HepG2 (cell line): ENCODE results near the gene LRRC32. TPM values are rescaled to one million over a fixed set of nuclear protein-coding genes. Genes with fewer than 3 reads are reported as not detected.

Experiments used
- ATAC-seq: fragments of 200-7000 bp; cut with Tn5 transposase; 3 replicates; pipeline ENCODE4 v1.9.1; 2020; ENCODE audit warnings: mild to moderate bottlenecking, moderate library complexity
- BruUV-seq: library from RNA; stranded (reverse); fragments of 400-500 nt; replicated peaks from 2 replicates; lab custom pipeline; 2021; lab: Mats Ljungman, UMichigan
- CTCF ChIA-PET: fragments of 300-600 bp; formaldehyde crosslinking; extraction: SDS; loops from one replicate; lab custom pipeline; 2021; ENCODE audit warnings: low total read pairs, inconsistent platforms, low intra/inter-chr PET ratio; lab: Yijun Ruan, JAX
- POLR2A ChIA-PET: fragments of 350-600 bp; sonication (Branson Sonifier 250); formaldehyde crosslinking; loops from one replicate; lab custom pipeline; 2020; ENCODE audit warnings: antibody characterized with exemption, inconsistent platforms; lab: Yijun Ruan, JAX
- DNase-seq: peaks from one replicate; pipeline ENCODE4 v3.0.0-alpha.2; 2015; ENCODE audit warnings: low spot score
- FAIRE-seq: peaks from 3 replicates; lab custom pipeline; 2011; peaks lifted over from hg19 to GRCh38; lab: Jason Lieb, UNC
- H2AFZ ChIP-seq: one replicate; pipeline ENCODE4 v1.6.1; 2011; ENCODE audit warnings: low read length, inconsistent platforms
- H3K27ac ChIP-seq: fragments of 300-600 bp; 3 replicates; pipeline ENCODE4 v1.8.0; 2011; ENCODE audit warnings: mixed run types, mild to moderate bottlenecking, mixed read lengths, low read length, inconsistent platforms; ENCODE audit not compliant: insufficient read depth; ENCODE audit errors: extremely low read length
- H3K27me3 ChIP-seq, 2 experiments: fragments of 200-600 bp in 1 of 2; 2 replicates in 1 of 2; 3 replicates in 1 of 2; pipeline versions ENCODE4 v1.6.0 to v1.8.0; 2011; ENCODE audit warnings: low read length in 2 of 2, mild to moderate bottlenecking in 2 of 2, moderate library complexity in 2 of 2, inconsistent platforms in 1 of 2; ENCODE audit not compliant: insufficient read depth in 2 of 2, control insufficient read depth in 1 of 2
- H3K36me3 ChIP-seq, 2 experiments: fragments of 200-600 bp in 1 of 2; replicated peaks in 1 of 2; 2 replicates in 1 of 2; 3 replicates in 1 of 2; pipeline versions ENCODE4 v1.5.1 to v1.8.0; 2011; ENCODE audit warnings: low read length in 2 of 2, inconsistent platforms in 1 of 2; ENCODE audit not compliant: insufficient read depth in 2 of 2, control insufficient read depth in 1 of 2
- H3K4me1 ChIP-seq: 2 replicates; pipeline ENCODE4 v1.5.1; 2012; ENCODE audit warnings: low read length, inconsistent platforms; ENCODE audit not compliant: insufficient read depth
- H3K4me2 ChIP-seq: 2 replicates; pipeline ENCODE4 v1.6.0; 2011; ENCODE audit warnings: low read depth, low read length, inconsistent platforms
- H3K4me3 ChIP-seq, 3 experiments: fragments of 200-600 bp in 1 of 3; sonication (generic), shearing (Covaris generic) in 1 of 3; replicated peaks in 1 of 3; 2 replicates each; pipeline ENCODE4 v1.5.1; 2011 to 2016; ENCODE audit warnings: low read length in 3 of 3, inconsistent platforms in 2 of 3, low read depth in 2 of 3, mild to moderate bottlenecking in 2 of 3, control low read depth in 1 of 3, mixed read lengths in 1 of 3; ENCODE audit not compliant: insufficient read depth in 1 of 3
- H3K79me2 ChIP-seq: one replicate; pipeline ENCODE4 v1.6.1; 2011; ENCODE audit warnings: low read length, inconsistent platforms; ENCODE audit not compliant: insufficient read depth
- H3K9ac ChIP-seq: 2 replicates; pipeline ENCODE4 v1.6.0; 2011; ENCODE audit warnings: mild to moderate bottlenecking, low read depth, low read length, inconsistent platforms; ENCODE audit not compliant: insufficient read depth
- H3K9me3 ChIP-seq: 2 replicates; pipeline ENCODE4 v1.5.1; 2012; ENCODE audit warnings: mild to moderate bottlenecking, low read length
- H4K20me1 ChIP-seq: 2 replicates; pipeline ENCODE4 v1.6.0; 2011; ENCODE audit warnings: inconsistent platforms, mild to moderate bottlenecking, low read length, moderate library complexity; ENCODE audit not compliant: insufficient read depth
- MXD1 ChIP-seq: sonication (generic); formaldehyde crosslinking; IDR thresholded peaks from 2 replicates; pipeline ENCODE4 v1.4.0; 2020; ENCODE audit warnings: mild to moderate bottlenecking, missing genetic modification reagents
- MZF1 ChIP-seq: sonication (generic); formaldehyde crosslinking; IDR thresholded peaks from 2 replicates; pipeline ENCODE4 v1.8.1; 2023; ENCODE audit warnings: mild to moderate bottlenecking, missing genetic modification reagents, borderline replicate concordance
- PAX8 ChIP-seq: sonication (generic); formaldehyde crosslinking; IDR thresholded peaks from 2 replicates; pipeline ENCODE4 v1.8.0; 2022; ENCODE audit warnings: mild to moderate bottlenecking, missing genetic modification reagents, borderline replicate concordance
- RARG ChIP-seq: sonication (generic); formaldehyde crosslinking; IDR thresholded peaks from 2 replicates; pipeline ENCODE4 v1.4.0; 2020; ENCODE audit warnings: low read depth, mild to moderate bottlenecking, missing genetic modification reagents
- RBFOX2 ChIP-seq: fragments of 200-400 bp; formaldehyde crosslinking; IDR thresholded peaks from 2 replicates; pipeline ENCODE4 v1.6.1; 2017; ENCODE audit warnings: low read depth, mild to moderate bottlenecking, low read length
- SCMH1 ChIP-seq: sonication (generic); formaldehyde crosslinking; IDR thresholded peaks from 2 replicates; pipeline ENCODE4 v1.9.0; 2021; ENCODE audit warnings: missing genetic modification reagents, mild to moderate bottlenecking, borderline replicate concordance
- SP140L ChIP-seq: sonication (generic); formaldehyde crosslinking; IDR thresholded peaks from 2 replicates; pipeline ENCODE4 v1.4.0; 2020; ENCODE audit warnings: missing genetic modification reagents, borderline replicate concordance
- XRCC5 ChIP-seq: fragments of 200-400 bp; formaldehyde crosslinking; optimal IDR thresholded peaks from 2 replicates; pipeline ENCODE3; 2017; ENCODE audit warnings: mild to moderate bottlenecking, low read length
- ZFP37 ChIP-seq: sonication (generic); formaldehyde crosslinking; IDR thresholded peaks from 2 replicates; pipeline ENCODE4 v1.4.0; 2020; ENCODE audit warnings: missing genetic modification reagents, borderline replicate concordance
- ZNF225 ChIP-seq: sonication (generic); formaldehyde crosslinking; IDR thresholded peaks from 2 replicates; pipeline ENCODE4 v1.4.0; 2020; ENCODE audit warnings: mild to moderate bottlenecking, missing genetic modification reagents
- ZNF552 ChIP-seq: sonication (generic); formaldehyde crosslinking; IDR thresholded peaks from 2 replicates; pipeline ENCODE4 v1.9.0; 2022; ENCODE audit warnings: missing genetic modification reagents, mild to moderate bottlenecking, borderline replicate concordance
- ZNF607 ChIP-seq: sonication (generic); formaldehyde crosslinking; IDR thresholded peaks from 2 replicates; pipeline ENCODE4 v1.5.1; 2020; ENCODE audit warnings: missing genetic modification reagents, mild to moderate bottlenecking, borderline replicate concordance
- ZNF615 ChIP-seq: sonication (generic); formaldehyde crosslinking; IDR thresholded peaks from 2 replicates; pipeline ENCODE4 v1.5.0; 2020; ENCODE audit warnings: mild to moderate bottlenecking, missing genetic modification reagents, borderline replicate concordance
- ZNF674 ChIP-seq: sonication (generic); formaldehyde crosslinking; IDR thresholded peaks from 2 replicates; pipeline ENCODE4 v1.5.0; 2020; ENCODE audit warnings: low read depth, mild to moderate bottlenecking, missing genetic modification reagents
- ZNF691 ChIP-seq: sonication (generic); formaldehyde crosslinking; IDR thresholded peaks from 2 replicates; pipeline ENCODE4 v1.4.0; 2020; ENCODE audit warnings: missing genetic modification reagents, low read depth, mild to moderate bottlenecking, borderline replicate concordance
- ZNF720 ChIP-seq: sonication (generic); formaldehyde crosslinking; IDR thresholded peaks from 2 replicates; pipeline ENCODE4 v1.4.0; 2020; ENCODE audit warnings: missing genetic modification reagents
- ZNF777 ChIP-seq: sonication (generic); formaldehyde crosslinking; IDR thresholded peaks from 2 replicates; pipeline ENCODE4 v1.4.0; 2020; ENCODE audit warnings: missing genetic modification reagents
- WGBS: methylation state at CpG from one replicate; pipeline ENCODE4 v1.1.6; 2017; ENCODE audit warnings: low lambda C conversion rate; 5-methylcytosine and 5-hydroxymethylcytosine counted together
- in situ Hi-C: cut with HindIII; loops from 2 replicates; pipeline ENCODE4 v1.10.0; 2017; ENCODE audit warnings: low pct_unique_long_range_greater_than_20kb; ENCODE audit not compliant: extremely low pct_ligation_motif_present
- intact Hi-C: fragments of 100-400 bp; cut with micrococcal nuclease; formaldehyde crosslinking; loops from one replicate; pipeline ENCODE4 v1.10.0; 2022; ENCODE audit not compliant: unreplicated experiment
- polyA plus RNA-seq, 8 experiments: library from polyadenylated mRNA; depleted of rRNA in 3 of 8; stranded (reverse) in 7 of 8; unstranded in 1 of 8; fragments of >200 nt; fragmentation: Illumina TruSeq in 4 of 8; extraction: Trizol in 4 of 8; gene quantifications; 2 replicates each; pipeline versions ENCODE4 v1.2.1 to v1.2.3, GENCODE V29; 2011 to 2016; ENCODE audit warnings: low read depth in 4 of 8, missing spikeins in 1 of 8, mixed read lengths in 1 of 8; ENCODE audit not compliant: insufficient read depth in 1 of 8
- total RNA-seq, 5 experiments: library from RNA; depleted of rRNA; stranded (reverse); fragments of >200 nt; fragmentation: Illumina TruSeq; extraction: Trizol; gene quantifications; 2 replicates each; pipeline ENCODE4 v1.2.3, GENCODE V29; 2016; ENCODE audit warnings: low read depth in 1 of 5

Gene LRRC32
- total and polyA plus RNA-seq, 2 of the 13 experiments (the other 11 are each of a cell fraction or from before 2014, with no cell fraction given): 0.07 TPM; not detected in 1

GRCh38 chr11:76635991-76636738 is 34.4 kb downstream of the LRRC32 start:
- H3K9me3 ChIP-seq: no peaks in the 10 kb centered on the region
- 8% methylated on average over 4 of the region's 7 CpGs for WGBS
- POLR2A ChIA-PET: no interaction called here
- no peaks in the 10 kb centered on the region for H4K20me1 ChIP-seq
- CTCF ChIA-PET: no interaction called here
- no peaks in the 10 kb centered on the region for H3K79me2 ChIP-seq
- BruUV-seq: no TSS peak
- H3K27me3 ChIP-seq: peaks cover 6 to 46% of the 10 kb centered on the region in 2 experiments
- no peak overlapping the region for H3K4me2 ChIP-seq
- no peak overlapping the region for H3K4me3 ChIP-seq
- no peak overlapping the region for H3K27ac ChIP-seq
- ATAC-seq (no peak), FAIRE-seq (no peak), DNase-seq (no peak)
- H3K4me1 ChIP-seq: no peaks in the 10 kb centered on the region
- H3K36me3 ChIP-seq: no peaks in the 10 kb centered on the region
- no peak overlapping the region for H3K9ac ChIP-seq
- no peak overlapping the region for H2AFZ ChIP-seq
- intact Hi-C loops: no loop called here
- TF ChIP-seq MZF1 (CRISPR knock-in tag) (no peak), SCMH1 (CRISPR knock-in tag) (no peak), ZNF552 (CRISPR knock-in tag) (no peak), ZNF607 (CRISPR knock-in tag) (no peak)
- in situ Hi-C loops: no loop called here

GRCh38 chr11:76634886-76635285 is 35.7 kb downstream of the LRRC32 start:
- no peak overlapping the region for H2AFZ ChIP-seq
- no peaks in the 10 kb centered on the region for H4K20me1 ChIP-seq
- H3K36me3 ChIP-seq: no peaks in the 10 kb centered on the region
- POLR2A ChIA-PET: no interaction called here
- FAIRE-seq: no peak
- H3K4me2 ChIP-seq: no peak overlapping the region
- WGBS: 24% methylated on average over 4 of the region's 4 CpGs
- CTCF ChIA-PET: no interaction called here
- ATAC-seq: no peak
- no peak overlapping the region for H3K27ac ChIP-seq
- in situ Hi-C loops: no loop called here
- BruUV-seq: no TSS peak
- H3K4me1 ChIP-seq: no peaks in the 10 kb centered on the region
- H3K9ac ChIP-seq: no peak overlapping the region
- TF ChIP-seq RBFOX2 (no peak), ZNF691 (CRISPR knock-in tag) (no peak), ZNF720 (CRISPR knock-in tag) (no peak), ZNF615 (CRISPR knock-in tag) (no peak), ZFP37 (CRISPR knock-in tag) (no peak), ZNF225 (CRISPR knock-in tag) (no peak), ZNF777 (CRISPR knock-in tag) (no peak), MXD1 (no peak), ZNF674 (CRISPR knock-in tag) (no peak), SP140L (CRISPR knock-in tag) (no peak), RARG (CRISPR knock-in tag) (no peak), XRCC5 (no peak), PAX8 (CRISPR knock-in tag) (no peak)
- no peak overlapping the region for H3K4me3 ChIP-seq
- H3K79me2 ChIP-seq: no peaks in the 10 kb centered on the region
- H3K9me3 ChIP-seq: no peaks in the 10 kb centered on the region
- no peak for DNase-seq
- intact Hi-C loops: no loop called here
- peaks cover 5 to 37% of the 10 kb centered on the region in 2 experiments for H3K27me3 ChIP-seq
